HG03064 (cell line): Measurements from ENCODE around the gene TRPV5.

ENCODE experiments used
- ATAC-seq: cut with Tn5 transposase; IDR thresholded peaks from one replicate; pipeline ENCODE4 v1.9.1; 2021; ENCODE audit warnings: low read depth; ENCODE audit not compliant: unreplicated experiment

TRPV5 gene

GRCh38 chr7:142910481-142910880 is 23.1 kb downstream of the TRPV5 start:
- ATAC-seq: no peak

- ATAC-seq: no peak
Observed at GRCh38 chr7:142910031-142910433, 23.5 kb downstream of the TRPV5 start.

GRCh38 chr7:142908921-142909890 is 24.3 kb downstream of the TRPV5 start:
- ATAC-seq: no peak

- ATAC-seq: no peak
Observed at GRCh38 chr7:142908290-142908689, 25.3 kb downstream of the TRPV5 start.

GRCh38 chr7:142906643-142907042 is 26.9 kb downstream of the TRPV5 start:
- no peak for ATAC-seq

- ATAC-seq: no peak
Observed at GRCh38 chr7:142905759-142906158, 27.8 kb downstream of the TRPV5 start.

GRCh38 chr7:142904128-142904527 is 29.4 kb downstream of the TRPV5 start:
- ATAC-seq: no peak

- no peak for ATAC-seq
Observed at GRCh38 chr7:142901426-142902259, 31.9 kb downstream of the TRPV5 start.

- ATAC-seq: no peak
Observed at GRCh38 chr7:142899661-142900060, 33.9 kb downstream of the TRPV5 start.

- ATAC-seq: no peak
Observed at GRCh38 chr7:142898377-142899170, 35.0 kb downstream of the TRPV5 start.

- ATAC-seq: no peak
Observed at GRCh38 chr7:142897691-142898090, 35.9 kb downstream of the TRPV5 start.

- no peak for ATAC-seq
Observed at GRCh38 chr7:142896741-142897379, 36.7 kb downstream of the TRPV5 start.

- no peak for ATAC-seq
Observed at GRCh38 chr7:142896151-142896550, 37.4 kb downstream of the TRPV5 start.

- ATAC-seq: no peak
Observed at GRCh38 chr7:142894985-142895593, 38.5 kb downstream of the TRPV5 start.

GRCh38 chr7:142894112-142894984 is 39.2 kb downstream of the TRPV5 start:
- ATAC-seq: no peak

- no peak for ATAC-seq
Observed at GRCh38 chr7:142892951-142893350, 40.6 kb downstream of the TRPV5 start.

GRCh38 chr7:142891490-142892082 is 42.0 kb downstream of the TRPV5 start:
- ATAC-seq: no peak

GRCh38 chr7:142890874-142891485 is 42.6 kb downstream of the TRPV5 start:
- no peak for ATAC-seq
